IMR-90 (cell line): Measurements from ENCODE around the gene CYGB.

Source experiments
- BHLHE40 ChIP-seq: fragments of 150-350 bp; IDR thresholded peaks from 2 replicates; pipeline ENCODE4 v1.6.1; 2016; ENCODE audit warnings: mild to moderate bottlenecking, low read depth, low read length
- CEBPB ChIP-seq: IDR thresholded peaks from 2 replicates; pipeline ENCODE4 v1.6.1; 2012; ENCODE audit warnings: low read depth, low read length, improper control_type of control experiment
- CHD1 ChIP-seq: IDR thresholded peaks from 2 replicates; pipeline ENCODE4 v1.6.1; 2012; ENCODE audit warnings: low read depth, low read length, improper control_type of control experiment
- CTCF ChIP-seq: conservative IDR thresholded peaks from 2 replicates; pipeline ENCODE4 v1.5.1; 2012; ENCODE audit warnings: mild to moderate bottlenecking, low read depth, low read length, improper control_type of control experiment
- FOS ChIP-seq: fragments of 150-350 bp; IDR thresholded peaks from 2 replicates; pipeline ENCODE4 v1.6.1; 2016; ENCODE audit warnings: low read depth, low read length
- MAFK ChIP-seq: IDR thresholded peaks from 2 replicates; pipeline ENCODE4 v1.6.1; 2012; ENCODE audit warnings: low read depth, low read length, improper control_type of control experiment
- MXI1 ChIP-seq: IDR thresholded peaks from 2 replicates; pipeline ENCODE4 v1.6.1; 2012; ENCODE audit warnings: low read depth, mild to moderate bottlenecking, low read length, moderate library complexity, borderline replicate concordance
- NFE2L2 ChIP-seq: fragments of 150-350 bp; IDR thresholded peaks from 2 replicates; pipeline ENCODE4 v1.6.1; 2016; ENCODE audit warnings: low read depth, mild to moderate bottlenecking, low read length
- POLR2A ChIP-seq: IDR thresholded peaks from 2 replicates; pipeline ENCODE4 v1.6.1; 2012; ENCODE audit warnings: mild to moderate bottlenecking, low read depth, low read length
- RCOR1 ChIP-seq: IDR thresholded peaks from 2 replicates; pipeline ENCODE4 v1.6.1; 2012; ENCODE audit warnings: mild to moderate bottlenecking, low read length, improper control_type of control experiment; ENCODE audit not compliant: insufficient replicate concordance
- RFX5 ChIP-seq: IDR thresholded peaks from 2 replicates; pipeline ENCODE4 v1.8.0; 2012; ENCODE audit warnings: low read depth, mild to moderate bottlenecking, low read length, moderate library complexity
- SMC3 ChIP-seq: fragments of 150-350 bp; IDR thresholded peaks from 2 replicates; pipeline ENCODE4 v1.6.1; 2016; ENCODE audit warnings: low read depth, mild to moderate bottlenecking, antibody characterized with exemption, low read length, moderate library complexity
- USF2 ChIP-seq: fragments of 150-350 bp; IDR thresholded peaks from 2 replicates; pipeline ENCODE4 v1.6.1; 2017; ENCODE audit warnings: mild to moderate bottlenecking, antibody characterized with exemption, low read length, low read depth

- TF ChIP-seq POLR2A = no peak
- TF ChIP-seq CTCF = no peak
- no peak for TF ChIP-seq BHLHE40
- no peak for TF ChIP-seq NFE2L2
- TF ChIP-seq SMC3 = no peak
- TF ChIP-seq RFX5 = no peak
- no peak for TF ChIP-seq MAFK
- TF ChIP-seq FOS = no peak
- TF ChIP-seq USF2 = no peak
- TF ChIP-seq RCOR1 = no peak
- TF ChIP-seq CHD1 = no peak
- no peak for TF ChIP-seq CEBPB
- TF ChIP-seq MXI1 = no peak
These were observed 6.6 kb downstream of the CYGB start for GRCh38 chr17:76530811-76531485.
